Testis (tissue), 2 donors: ENCODE data around the gene LAMA5.

Experiments used
- CTCF ChIP-seq, 3 experiments: fragments of 450-650 bp in 2 of 3; fragments of 200-600 bp in 1 of 3; sonication (generic) in 1 of 3; IDR thresholded peaks; one replicate each; pipeline ENCODE4 v1.5.1; 2016 to 2019; ENCODE audit warnings: antibody characterized with exemption in 3 of 3, mild to moderate bottlenecking in 2 of 3, moderate library complexity in 1 of 3
- POLR2A ChIP-seq: fragments of 450-650 bp; IDR thresholded peaks from one replicate; pipeline ENCODE4 v1.6.1; 2017; ENCODE audit warnings: antibody characterized with exemption, mild to moderate bottlenecking, moderate library complexity

DNA sequence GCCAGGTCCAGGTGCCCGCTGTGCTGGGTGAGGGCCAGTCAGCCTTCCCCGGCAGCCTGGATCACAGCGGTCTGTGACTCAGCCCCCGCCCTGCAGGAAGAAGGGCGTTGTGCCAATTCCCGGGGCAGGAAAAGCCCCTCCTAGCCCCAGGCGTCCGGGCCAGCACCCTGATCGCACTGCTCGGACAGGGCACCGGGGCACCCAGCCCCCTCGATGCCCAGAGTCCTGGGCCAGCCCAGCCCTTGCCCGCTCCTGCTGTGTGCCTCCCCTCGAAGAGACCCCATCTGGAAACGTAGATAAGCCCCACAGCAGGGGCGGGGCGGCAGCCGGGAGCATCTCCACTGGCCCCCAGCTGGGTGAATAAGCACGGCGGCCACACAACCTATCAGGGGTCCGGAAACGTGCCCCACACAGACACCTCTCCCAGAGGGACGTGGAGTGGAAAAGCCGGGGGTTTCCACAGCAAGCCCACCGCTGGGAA, 9.9 kb downstream of the LAMA5 start:
- TF ChIP-seq CTCF (IDR thresholded peaks at IDR 0.05): no peak
- TF ChIP-seq POLR2A: no peak
